Measurements from ENCODE around the gene TDRD12. TPM values are rescaled to one million over a fixed set of nuclear protein-coding genes. Genes with fewer than 3 reads are reported as not detected.
"Not testable (repeated sequence)": the region's sequence is repeated elsewhere in the genome, so short reads cannot be mapped to it uniquely, and the experiment has no call there.

TDRD12 gene
- total RNA-seq, 4 donors from 2014 or later, result 0.39 to 2.4 (median 0.89) TPM; not detected in 1

- Histone ChIP-seq H3K27ac (no peak overlapping the region), H3K36me3 (no peaks in the 10 kb centered on the region), H3K4me1 (no peaks in the 10 kb centered on the region), H3K4me3 (replicated peaks in 1 of 3) (no peak overlapping the region), H3K27me3 (no peaks in the 10 kb centered on the region), H3K9me3 (no peaks in the 10 kb centered on the region)
- no peak for TF ChIP-seq CTCF (IDR thresholded peaks at IDR 0.05)
- TF ChIP-seq POLR2A (IDR thresholded peaks at IDR 0.05), result no peak
- no peak for DNase-seq
- intact Hi-C loops (cut with DNase I), result no loop called here
- WGBS, 2 donors, result 80 to 85% methylated on average over 4 of the region's 4 CpGs
Observed at GRCh38 chr19:32735936-32736335, 16.4 kb downstream of the TDRD12 start.

GRCh38 chr19:32743021-32743420 lies 23.5 kb downstream of the TDRD12 start:
- TF ChIP-seq POLR2A (IDR thresholded peaks at IDR 0.05), result no peak
- no peak for TF ChIP-seq CTCF (IDR thresholded peaks at IDR 0.05)
- H3K4me1 ChIP-seq, result no peaks in the 10 kb centered on the region
- H3K9me3 ChIP-seq, result no peaks in the 10 kb centered on the region
- H3K27me3 ChIP-seq, result no peaks in the 10 kb centered on the region
- no peak overlapping the region for H3K4me3 ChIP-seq (replicated peaks in 1 of 3)
- DNase-seq, result no peak
- WGBS, 2 donors, result 96 to 98% methylated on average over 9 of the region's 9 CpGs
- H3K27ac ChIP-seq, result no peak overlapping the region
- H3K36me3 ChIP-seq, result no peaks in the 10 kb centered on the region
- intact Hi-C loops (cut with DNase I), result no loop called here

- Histone ChIP-seq H3K27ac (no peak overlapping the region), H3K27me3 (no peaks in the 10 kb centered on the region), H3K4me3 (replicated peaks in 1 of 3) (no peak overlapping the region), H3K4me1 (no peaks in the 10 kb centered on the region), H3K9me3 (no peaks in the 10 kb centered on the region), H3K36me3 (no peaks in the 10 kb centered on the region)
- TF ChIP-seq CTCF (IDR thresholded peaks at IDR 0.05) (no peak), POLR2A (IDR thresholded peaks at IDR 0.05) (no peak)
- intact Hi-C loops (cut with DNase I), result no loop called here
- 98% methylated on average over 4 of the region's 4 CpGs for WGBS, 2 donors
- DNase-seq, result no peak
Observed at GRCh38 chr19:32743447-32743846, 23.9 kb downstream of the TDRD12 start.

DNA sequence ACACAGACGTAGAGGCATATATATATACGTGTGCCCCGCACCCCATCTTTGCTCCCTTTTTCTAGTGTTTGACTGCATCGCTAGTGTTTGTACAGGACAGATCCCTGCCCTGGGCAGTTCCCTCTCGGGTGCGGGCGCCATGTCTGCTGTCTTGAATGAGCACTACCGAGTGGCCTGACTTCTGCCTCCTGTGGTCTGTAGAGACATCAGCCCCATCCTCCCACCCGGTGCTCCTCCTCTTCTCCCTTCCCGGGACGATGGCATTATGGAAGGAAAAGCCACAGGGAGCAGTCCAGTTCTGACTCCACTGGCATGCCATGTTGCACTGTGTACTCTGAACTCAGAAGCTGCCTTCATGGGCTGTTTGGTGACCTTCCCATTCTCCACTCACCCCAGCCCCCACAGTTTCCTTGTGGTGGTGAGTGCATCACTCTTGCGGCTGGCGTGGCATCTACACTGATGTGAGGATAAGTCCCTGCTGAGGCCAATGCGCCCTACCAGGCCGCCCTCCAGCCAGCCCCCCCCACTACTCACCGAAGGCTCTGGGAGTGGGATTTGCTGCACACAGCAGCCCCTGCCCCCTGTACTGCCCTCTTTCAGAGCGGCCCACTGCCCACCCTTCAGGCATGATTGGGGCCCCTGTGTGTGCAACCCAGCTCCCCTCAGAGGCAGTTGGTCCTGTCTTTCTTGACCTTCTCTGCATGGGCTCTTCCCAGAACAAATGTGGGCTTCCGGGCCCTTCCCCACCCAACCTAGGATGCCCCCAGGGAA lies 25.2 kb downstream of the TDRD12 start:
- H3K27me3 ChIP-seq, result no peaks in the 10 kb centered on the region
- H3K4me3 ChIP-seq (replicated peaks in 1 of 3), result no peak overlapping the region
- no peak for DNase-seq
- intact Hi-C loops (cut with DNase I), result no loop called here
- 88 to 91% methylated on average over 15 to 17 of the region's 18 CpGs for WGBS, 2 donors
- H3K9me3 ChIP-seq, result no peaks in the 10 kb centered on the region
- H3K27ac ChIP-seq, result no peak overlapping the region
- H3K4me1 ChIP-seq, result no peaks in the 10 kb centered on the region
- H3K36me3 ChIP-seq, result no peaks in the 10 kb centered on the region
- TF ChIP-seq CTCF (IDR thresholded peaks at IDR 0.05), result no peak
- no peak for TF ChIP-seq POLR2A (IDR thresholded peaks at IDR 0.05)

GRCh38 chr19:32745594-32746251 lies 26.2 kb downstream of the TDRD12 start:
- intact Hi-C loops (cut with DNase I); H3K4me1 ChIP-seq; H3K36me3 ChIP-seq; H3K9me3 ChIP-seq; H3K27me3 ChIP-seq; H3K4me3 ChIP-seq (replicated peaks in 1 of 3); DNase-seq; H3K27ac ChIP-seq: not testable (repeated sequence)
- 14 to 15% methylated on average over 2 of the region's 2 CpGs for WGBS, 2 donors

DNA sequence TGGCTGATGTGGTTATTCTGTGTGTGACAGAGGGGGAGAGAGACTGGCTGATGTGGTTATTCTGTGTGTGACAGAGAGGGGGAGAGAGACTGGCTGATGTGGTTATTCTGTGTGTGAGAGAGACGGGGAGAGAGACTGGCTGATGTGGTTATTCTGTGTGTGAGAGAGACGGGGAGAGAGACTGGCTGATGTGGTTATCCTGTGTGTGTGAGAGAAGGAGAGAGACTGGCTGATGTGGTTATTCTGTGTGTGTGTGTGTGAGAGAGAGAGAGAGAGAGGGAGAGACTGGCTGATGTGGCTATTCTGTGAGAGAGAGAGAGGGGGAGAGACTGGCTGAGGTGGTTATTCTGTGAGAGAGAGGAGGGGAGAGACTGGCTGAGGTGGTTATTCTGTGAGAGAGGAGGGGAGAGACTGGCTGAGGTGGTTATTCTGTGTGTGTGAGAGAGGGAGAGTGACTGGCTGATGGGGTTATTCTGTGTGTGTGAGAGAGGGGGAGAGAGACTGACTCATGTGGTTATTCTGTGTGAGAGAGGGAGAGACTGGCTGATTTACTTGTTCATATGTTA lies 27.1 kb downstream of the TDRD12 start:
- H3K4me3 ChIP-seq (replicated peaks in 1 of 3); H3K27me3 ChIP-seq; DNase-seq; intact Hi-C loops (cut with DNase I); H3K9me3 ChIP-seq; H3K4me1 ChIP-seq; H3K27ac ChIP-seq; H3K36me3 ChIP-seq: not testable (repeated sequence)
- WGBS, 2 donors, result 13 to 24% methylated on average over 2 of the region's 2 CpGs

Measured in thyroid gland (tissue), 4 donors.